Stimulated activated CD4-positive, alpha-beta T cell treated with anti-CD3 and anti-CD28 coated beads, Interleukin-4, amount 100 ng/mL, for 48 hours (primary cell): ENCODE data around the gene WDR33.
"Not testable (repeated sequence)": the region's sequence is repeated elsewhere in the genome, so short reads cannot be mapped to it uniquely, and the experiment has no call there.

Experiments
- DNase-seq, 2 donors: peaks; one replicate each; pipeline ENCODE4 v3.0.0-alpha.2; 2020; ENCODE audit warnings: low read depth in 2 of 2

WDR33 gene

DNA sequence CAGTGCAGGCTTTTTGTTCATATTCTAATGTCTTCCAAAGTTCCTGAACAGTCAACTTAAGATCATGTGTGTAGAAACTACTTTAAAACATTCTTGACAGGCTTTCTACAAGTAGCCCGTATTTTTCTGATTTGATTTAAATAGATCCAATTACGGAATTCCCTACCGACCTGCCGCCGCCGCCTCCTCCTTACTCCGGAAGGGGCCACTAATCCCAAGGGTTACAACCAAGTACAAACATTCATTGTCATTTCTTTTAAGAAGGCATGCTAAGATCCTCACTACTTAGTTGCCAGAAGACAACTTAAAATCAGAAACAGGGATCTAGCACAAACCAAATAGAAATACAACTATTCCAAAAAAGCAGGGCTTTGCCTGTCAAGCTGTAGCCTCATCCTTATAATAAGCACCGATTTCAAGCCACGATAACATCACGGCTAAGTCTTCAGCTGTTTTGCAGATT, 784 bp downstream of the WDR33 start:
- no peak for DNase-seq

DNA sequence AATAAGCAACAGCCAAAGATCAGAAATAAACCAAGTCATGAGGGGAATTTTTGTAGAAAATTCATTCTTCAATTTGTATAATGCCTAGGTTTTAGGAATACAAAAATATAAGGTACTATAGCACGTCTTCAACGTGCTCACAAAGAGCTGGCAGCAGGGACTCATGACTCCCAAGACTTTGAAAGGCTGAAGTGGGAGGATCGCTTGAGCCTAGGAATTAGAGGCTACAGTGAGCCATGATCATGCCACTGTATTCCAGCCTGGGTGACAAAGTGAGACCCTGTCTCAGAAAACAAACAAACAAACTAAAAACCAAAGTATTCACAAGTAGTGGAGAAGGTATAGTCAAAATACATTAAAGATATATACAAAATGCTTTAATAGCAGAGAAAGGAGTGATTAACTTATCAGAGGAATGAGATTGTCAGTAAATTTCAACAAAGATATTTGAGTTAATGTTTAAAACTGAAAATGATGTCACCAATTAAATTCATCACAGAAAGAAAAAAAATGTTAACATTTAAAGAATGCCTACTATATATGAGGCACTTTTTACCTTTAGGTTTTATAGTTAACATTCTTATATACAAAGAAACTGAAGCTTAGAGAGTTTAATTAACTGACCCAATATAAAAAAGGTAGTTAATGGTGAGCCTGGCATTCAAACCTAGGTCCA, 3.2 kb downstream of the WDR33 start:
- no peak for DNase-seq

DNA sequence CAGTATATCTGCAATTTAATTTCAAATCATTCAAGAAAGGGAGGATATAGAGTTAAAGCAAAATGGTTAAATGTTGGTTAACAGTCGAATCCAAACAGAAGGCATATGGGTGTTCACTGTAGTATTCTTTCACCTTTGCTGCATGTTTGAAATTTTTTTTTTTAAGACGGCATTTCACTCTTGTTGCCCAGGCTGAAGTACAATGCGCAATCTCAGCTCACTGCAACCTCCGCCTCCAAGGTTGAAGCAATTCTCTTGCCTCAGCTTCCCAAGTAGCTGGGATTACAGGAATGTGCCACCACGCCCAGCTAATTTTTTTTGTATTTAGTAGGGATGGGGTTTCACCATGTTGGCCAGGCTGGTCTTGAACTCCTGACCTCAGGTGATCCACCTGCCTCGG, 4.1 kb downstream of the WDR33 start:
- DNase-seq: not testable (repeated sequence)

DNA sequence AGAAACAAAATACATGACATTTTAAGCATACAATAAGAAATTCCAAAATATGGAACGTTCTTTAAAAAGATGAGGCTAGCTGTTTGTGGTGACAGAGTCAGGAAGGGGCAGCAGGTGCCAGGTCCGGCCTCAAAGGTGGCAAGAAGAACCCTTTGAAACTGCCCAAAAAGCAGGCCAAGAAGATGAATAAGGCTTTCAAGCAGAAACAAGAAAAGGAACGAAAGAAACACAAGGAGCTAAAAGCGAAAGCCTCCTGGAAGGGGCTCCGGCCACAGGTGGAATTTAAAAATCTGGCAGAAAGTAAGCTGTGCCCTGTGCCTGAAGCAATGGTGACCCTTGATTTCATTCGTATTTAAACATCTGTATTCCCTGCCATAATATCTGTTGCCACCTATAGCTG, 5.5 kb downstream of the WDR33 start:
- DNase-seq: no peak

DNA sequence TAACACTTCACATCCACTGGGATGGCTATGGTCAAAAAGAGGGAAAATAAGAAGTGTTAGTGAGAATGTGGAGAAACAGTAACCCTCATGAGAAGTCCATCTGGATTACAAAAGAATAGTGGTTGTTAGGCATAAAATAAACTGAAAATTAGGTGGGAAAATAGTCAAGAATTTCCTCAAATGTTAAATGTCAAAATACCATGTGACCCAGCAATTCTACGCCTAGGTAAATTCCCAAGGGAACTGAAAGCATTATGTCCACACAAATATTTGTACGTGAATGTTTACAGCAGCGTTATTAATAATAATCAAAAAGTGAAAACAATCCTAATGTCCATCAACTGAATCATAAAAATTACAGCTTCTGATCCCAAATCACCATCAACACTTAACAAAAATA, 11.0 kb downstream of the WDR33 start:
- DNase-seq: no peak

DNA sequence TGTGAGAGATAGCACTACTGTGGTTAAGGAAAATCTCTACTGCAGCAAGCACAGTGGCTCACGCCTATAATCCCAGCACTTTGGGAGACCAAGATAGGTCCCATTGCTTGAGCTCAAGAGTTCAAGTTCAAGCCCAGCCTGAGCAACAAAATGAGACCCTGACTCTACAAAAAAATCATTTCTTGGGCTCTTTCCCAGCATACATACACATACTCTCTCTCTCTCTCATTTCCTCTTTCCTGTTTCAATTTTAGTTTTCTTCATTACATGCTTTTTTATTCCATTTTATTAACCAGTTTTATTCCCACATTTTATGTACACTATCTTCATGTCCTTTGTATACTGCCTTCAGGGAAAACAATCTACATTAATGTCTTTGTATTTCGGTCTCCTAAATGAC, 14.6 kb downstream of the WDR33 start:
- no peak for DNase-seq

DNA sequence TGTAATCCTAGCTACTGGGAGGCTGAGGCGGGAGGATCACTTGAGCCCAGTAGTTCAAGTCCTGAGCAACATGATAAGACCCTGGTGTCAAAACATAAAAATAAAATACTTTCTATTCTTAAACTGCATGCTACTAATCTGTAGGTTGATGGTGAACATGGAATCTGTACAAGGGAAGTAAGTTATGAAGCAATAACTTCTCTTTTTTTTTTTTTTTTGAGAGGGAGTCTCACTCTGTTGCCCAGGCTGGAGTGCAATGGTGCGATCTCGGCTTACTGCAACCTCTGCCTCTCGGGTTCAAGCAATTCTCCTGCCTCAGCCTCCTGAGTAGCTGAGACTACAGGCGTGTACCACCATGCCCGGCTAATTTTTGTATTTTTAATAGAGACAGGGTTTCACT, 16.1 kb downstream of the WDR33 start:
- DNase-seq: not testable (repeated sequence)

DNA sequence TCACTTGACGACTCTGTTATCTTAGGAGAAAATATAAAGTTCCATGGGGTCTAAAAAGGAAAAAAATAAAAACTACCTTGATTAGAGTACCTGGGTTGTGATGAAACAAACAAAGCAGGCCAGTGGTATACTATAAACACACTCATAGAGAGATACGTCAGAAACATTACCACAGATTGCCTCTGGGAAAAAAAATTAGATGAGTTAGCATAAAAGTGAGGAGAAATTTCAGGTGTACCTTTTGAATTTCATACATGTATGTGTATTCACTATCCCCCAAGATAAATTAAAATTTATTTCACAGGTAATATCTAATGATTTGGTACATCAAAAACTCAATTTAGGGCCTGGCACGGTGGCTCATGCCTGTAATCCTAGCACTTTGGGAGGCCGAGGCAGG, 18.2 kb downstream of the WDR33 start:
- DNase-seq: no peak

DNA sequence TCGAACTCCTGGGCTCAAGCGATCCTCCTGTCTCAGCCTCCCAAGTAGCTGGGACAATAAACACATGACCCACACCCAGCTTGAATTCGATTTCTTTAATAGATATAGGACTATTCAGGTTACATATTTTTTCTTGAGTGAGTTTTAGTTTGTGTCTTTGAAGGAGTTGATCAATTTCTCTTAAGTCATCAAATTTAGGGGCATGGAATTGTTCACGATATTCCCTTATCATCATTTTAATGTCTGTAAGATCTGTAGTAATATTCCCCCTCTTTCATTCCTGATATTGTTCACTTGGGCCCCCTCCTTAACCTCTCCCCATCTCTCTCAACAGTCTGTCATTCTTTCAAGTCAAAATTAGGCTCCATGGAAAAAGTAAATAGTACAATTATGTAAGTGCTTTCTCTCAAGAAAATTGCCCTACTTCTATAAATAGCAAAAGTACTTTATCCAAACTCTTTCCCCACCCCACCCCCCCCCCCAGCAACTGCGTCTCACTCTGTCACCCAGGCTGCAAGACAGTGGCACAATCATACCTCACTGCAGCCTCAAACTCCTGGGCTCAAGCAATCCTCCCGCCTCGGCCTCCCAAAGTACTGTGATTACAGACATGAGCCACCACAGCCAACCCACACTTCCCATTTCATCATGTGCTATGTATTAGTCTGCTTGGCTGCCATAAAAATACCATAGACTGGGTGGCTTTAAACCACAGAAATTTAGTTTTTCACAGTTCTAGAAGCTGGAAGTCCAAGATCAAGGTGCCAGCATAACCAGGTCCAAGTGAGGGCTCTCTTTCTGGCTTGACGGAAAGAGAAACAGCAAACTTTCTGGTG, 20.1 kb downstream of the WDR33 start:
- no peak for DNase-seq

DNA sequence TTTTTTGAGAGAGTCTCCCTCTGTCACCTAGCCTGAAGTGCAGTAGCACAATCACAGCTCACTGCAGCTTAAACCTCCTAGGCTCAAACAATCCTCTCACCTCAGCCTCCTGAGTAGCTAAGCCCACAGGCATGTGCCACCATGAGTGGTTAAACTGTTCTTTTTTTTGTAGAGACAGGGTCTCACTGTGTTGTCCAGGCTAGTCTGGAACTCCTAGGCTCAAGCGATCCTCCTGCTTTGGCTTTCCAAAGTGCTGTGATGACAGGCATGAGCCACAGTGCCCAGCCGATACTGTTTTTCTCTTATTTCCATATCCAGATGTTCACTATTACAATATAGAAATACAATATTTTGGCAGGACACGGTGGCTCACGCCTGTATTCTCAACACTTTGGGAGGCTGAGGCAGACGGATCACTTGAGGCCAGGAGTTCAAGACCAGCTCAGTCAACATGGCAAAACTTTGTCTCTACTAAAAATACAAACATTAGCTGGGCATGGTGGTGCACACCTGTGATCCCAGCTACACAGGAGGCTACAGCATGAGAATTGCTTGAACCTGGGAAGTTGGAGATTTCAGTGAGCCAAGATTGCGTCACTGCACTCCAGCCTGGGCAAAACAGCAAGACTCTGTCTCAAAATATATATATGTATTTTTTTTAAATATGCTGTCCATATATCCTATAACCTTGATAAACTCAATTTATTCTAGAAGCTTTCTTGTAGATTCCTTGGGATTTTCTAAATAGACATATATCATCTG, 24.7 kb downstream of the WDR33 start:
- no peak for DNase-seq

DNA sequence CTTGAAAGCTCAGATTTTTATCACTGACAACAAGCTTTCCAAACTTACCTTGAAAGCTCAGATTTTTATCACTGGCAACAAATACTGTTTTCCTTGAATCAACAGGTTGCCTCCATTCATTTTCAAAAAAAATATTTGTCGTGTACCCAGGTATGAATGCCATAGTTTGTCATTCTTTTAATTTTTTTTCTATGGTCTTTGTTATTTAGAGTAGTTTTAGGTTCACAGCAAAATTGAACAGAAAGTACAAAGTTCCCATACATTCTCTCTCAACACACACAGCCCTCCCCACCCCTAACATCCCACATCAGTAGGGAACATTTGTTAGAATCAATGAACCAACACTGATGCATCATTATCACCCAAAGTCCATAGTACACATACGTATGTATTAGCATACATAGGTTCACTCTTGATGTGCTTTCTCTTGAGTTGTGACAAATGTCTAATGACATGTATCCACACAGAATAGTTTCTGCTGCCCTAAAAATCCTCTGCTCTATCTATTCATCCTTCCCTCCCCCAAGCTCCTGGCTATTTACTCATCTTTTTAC, 25.9 kb downstream of the WDR33 start:
- DNase-seq: no peak

DNA sequence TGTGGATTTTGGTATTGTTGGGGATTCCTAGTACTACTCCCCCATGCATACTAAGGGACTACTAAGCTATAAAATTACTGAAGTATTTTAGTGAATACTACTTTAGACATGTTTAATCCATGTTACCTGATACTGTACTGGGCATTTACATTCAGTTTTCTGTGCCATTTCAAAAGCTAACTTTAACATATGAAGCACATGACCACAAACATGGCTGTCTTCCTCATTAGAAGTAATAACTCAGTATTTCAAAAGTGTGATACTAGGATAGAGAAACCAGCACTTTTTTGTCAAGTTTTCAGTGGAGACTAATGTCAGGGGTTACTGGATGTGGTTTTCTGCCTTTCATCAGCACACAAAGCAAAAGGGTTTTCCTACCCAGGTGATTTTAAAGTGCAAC, 27.9 kb downstream of the WDR33 start:
- no peak for DNase-seq

DNA sequence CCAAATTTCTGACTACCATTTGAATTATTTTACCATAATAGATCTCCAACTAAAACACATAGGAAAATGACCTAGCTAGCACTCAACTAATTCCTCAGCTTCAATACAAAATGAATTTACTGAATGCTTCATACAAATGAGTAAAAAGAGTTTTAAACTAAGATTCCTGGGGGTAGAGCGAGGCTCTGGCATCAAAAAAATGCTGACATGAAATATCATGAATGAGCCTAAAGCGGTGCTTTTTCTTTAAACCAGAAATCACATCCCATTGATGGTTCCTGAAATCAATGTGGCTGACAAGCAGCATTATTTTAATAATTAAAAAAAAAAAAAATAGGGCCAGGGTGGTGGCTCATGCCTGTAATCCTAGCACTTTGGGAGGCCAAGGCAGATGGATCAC, 32.1 kb downstream of the WDR33 start:
- no peak for DNase-seq

DNA sequence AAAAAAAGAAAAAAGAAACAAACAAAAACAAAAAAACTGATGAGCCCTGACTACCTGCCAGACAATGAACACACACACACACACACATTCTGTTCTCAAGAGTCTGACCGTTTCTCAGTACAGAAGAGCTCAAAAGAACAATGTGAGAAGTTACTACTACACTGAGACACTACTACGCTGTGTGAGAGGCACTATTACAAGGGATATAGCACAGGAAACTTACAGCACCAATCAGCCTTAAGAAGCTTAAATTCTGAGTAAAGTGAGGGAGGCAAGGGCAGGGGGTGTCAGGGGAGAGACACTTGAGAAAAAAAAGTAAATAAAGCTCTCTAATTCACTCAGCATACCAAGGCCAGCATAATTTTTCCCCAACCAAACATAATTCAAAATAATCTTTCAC, 32.5 kb downstream of the WDR33 start:
- DNase-seq: no peak

DNA sequence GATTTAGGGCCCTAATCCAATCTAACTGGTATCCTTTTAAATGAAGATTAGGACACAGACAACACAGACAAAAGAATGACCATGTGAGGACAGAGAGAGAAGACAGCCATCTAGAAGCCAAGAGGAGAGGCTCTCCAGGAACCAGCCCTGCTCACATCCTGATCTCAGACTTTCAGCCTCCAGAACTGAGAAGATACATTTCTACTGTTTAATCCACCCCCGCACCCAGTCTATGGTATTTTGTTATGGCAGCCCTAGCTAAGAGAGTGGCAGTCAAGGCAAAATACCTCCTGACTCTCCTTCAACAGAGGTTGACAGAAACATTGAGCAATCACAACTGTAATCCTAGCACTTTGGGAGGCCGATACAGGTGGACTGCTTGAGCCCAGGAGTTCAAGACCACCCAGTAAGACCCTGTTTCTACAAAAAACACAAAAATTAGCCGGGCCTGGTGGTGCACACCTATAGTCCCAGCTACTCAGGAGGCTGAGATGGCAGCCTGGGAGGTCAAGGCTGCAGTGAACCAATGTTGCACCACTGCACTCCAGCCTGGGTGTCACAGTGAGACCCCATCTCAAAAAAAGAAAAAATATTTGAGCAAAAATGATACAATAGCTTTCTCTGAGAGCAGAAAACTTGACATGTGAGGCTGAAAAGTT, 34.7 kb downstream of the WDR33 start:
- DNase-seq: no peak

DNA sequence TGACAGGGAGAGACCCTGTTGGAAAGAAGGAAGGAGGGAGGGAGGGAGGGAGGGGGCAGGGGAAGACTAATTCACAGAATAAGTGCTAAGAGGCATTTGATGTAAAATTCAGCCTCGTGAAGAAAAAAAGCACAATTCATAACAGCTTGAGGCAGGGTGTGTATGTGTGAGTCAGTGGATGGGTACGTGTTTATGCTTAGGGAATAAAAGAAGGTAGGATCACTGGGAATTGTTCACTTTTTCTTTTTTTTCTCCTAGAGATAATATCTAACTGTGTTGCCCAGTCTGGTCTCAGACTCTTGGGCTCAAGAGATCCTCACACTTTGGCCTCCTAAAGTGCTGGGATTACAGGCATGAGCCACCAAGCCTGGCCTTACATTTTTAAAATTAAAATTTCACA, 39.2 kb downstream of the WDR33 start:
- DNase-seq: no peak

DNA sequence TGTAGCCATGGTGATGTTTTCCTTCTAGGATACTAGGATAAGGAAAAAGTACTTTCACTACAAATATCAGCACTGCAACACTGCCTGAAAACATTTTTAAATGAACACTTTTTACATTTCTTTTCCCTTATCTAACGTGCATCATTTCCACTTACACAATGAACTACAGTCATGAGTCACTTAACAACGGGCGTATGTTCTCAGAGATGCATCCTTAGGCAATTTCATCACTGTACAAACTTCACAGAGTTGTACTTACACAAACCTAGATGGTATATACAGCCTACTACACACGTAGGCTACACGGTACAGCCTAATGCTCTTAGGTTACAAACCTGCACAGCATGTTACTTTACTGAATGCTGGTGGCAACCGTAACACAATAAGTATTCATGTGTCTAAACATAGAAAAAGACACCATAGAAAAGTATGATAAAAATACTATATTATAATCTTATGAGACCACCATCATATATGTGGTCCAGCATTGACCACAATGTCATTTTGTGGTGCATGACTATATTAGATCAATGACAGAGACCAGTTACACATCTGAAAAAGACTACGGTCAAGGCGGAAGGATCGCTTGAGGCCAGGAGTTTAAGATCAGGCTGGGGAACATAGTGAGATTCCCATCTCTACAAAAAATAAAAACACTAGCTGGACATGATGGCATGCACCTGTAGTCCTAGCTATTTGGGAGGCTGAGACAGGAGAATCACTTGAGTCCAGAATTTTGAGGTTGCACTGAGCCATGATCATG, 39.8 kb downstream of the WDR33 start:
- DNase-seq: no peak

DNA sequence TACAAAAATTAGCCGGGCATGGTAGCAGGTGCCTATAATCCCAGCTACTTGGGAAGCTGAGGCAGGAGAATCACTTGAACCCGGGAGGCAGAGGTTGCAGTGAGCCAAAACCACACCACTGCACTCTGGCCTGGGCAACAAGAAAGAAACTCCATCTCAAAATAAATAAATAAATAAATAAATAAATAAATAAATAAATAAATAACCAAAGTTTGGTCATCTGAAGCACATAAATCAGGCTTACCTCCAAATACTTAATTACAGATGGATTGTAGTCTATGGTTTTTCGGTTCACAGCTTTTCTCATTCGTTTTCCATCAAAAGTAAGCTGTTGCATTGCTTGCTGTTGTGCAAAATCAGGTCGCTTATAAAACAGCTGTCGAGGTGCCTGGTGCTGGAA, 40.4 kb downstream of the WDR33 start:
- not testable (repeated sequence) for DNase-seq

DNA sequence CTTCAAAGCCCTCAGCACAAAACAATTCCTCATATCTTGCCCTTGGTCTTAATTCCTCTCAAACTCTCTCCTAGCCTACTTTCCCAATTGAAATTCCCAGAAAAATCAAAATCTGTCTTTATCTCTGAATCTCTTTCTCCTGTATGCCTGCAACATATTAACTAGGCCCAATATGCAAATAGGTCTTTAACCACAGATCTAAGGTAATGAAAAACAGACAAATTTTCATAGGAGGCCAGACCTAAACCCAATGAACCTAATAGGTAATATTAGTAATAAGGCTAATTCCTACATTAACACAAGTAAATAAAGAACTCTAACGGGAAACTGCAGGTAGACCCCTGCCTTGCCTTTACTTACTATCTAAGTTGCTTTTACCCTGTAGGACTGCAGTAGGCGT, 41.4 kb downstream of the WDR33 start:
- DNase-seq: no peak

DNA sequence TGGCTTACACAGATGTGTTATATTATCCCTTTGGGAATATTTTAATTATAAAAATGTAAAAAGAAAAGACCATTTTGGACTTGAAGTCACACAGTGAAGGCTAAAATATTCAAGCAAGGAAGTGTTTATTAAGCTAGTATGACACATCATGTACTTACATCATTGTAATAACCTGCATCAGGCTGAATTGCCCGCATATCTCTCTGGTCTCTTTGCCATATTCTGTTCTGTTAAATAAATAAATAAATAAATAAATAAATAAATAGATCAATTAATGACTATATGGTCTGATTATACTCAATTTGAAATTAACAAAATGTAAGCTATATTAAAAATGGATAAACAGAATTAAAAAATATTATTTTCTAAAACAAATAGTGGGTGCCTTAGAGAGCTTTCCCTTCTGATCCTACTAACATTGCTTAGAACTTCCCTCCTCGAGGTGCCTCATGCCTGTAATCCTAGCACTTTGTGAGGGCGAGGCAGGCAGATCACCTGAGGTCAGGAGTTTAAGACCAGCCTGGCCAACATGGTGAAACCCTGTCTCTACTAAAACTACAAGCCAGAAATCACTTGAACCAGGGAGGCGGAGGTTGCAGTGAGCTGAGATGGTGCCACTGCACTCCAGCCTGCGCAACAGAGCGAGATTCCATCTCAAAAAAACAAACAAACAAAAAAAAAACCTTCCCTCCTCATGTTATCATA, 42.0 kb downstream of the WDR33 start:
- no peak for DNase-seq
